ENCODE data around the gene ACOX3. TPM values are rescaled to one million over a fixed set of nuclear protein-coding genes. Genes with fewer than 3 reads are reported as not detected.
"Not testable (repeated sequence)": the region's sequence is repeated elsewhere in the genome, so short reads cannot be mapped to it uniquely, and the experiment has no call there.

ACOX3 gene
- total RNA-seq, 1 donor from 2014 or later, result 51.6 TPM

GRCh38 chr4:8406887-8407286, 33.6 kb downstream of the ACOX3 start:
- TF ChIP-seq, protein P1, sequence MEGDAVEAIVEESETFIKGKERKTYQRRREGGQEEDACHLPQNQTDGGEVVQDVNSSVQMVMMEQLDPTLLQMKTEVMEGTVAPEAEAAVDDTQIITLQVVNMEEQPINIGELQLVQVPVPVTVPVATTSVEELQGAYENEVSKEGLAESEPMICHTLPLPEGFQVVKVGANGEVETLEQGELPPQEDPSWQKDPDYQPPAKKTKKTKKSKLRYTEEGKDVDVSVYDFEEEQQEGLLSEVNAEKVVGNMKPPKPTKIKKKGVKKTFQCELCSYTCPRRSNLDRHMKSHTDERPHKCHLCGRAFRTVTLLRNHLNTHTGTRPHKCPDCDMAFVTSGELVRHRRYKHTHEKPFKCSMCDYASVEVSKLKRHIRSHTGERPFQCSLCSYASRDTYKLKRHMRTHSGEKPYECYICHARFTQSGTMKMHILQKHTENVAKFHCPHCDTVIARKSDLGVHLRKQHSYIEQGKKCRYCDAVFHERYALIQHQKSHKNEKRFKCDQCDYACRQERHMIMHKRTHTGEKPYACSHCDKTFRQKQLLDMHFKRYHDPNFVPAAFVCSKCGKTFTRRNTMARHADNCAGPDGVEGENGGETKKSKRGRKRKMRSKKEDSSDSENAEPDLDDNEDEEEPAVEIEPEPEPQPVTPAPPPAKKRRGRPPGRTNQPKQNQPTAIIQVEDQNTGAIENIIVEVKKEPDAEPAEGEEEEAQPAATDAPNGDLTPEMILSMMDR (IDR thresholded peaks at IDR 0.05), result peak; percentile 77
- H3K27ac Mint-ChIP-seq (ENCODE audit: unreplicated experiment); H3K4me3 Mint-ChIP-seq (ENCODE audit: unreplicated experiment); DNase-seq (ENCODE audit: low spot score); H3K9me3 Mint-ChIP-seq (ENCODE audit: low read depth); H3K27me3 Mint-ChIP-seq (ENCODE audit: low read depth): not testable (repeated sequence)
- H3K4me1 Mint-ChIP-seq (ENCODE audit: low read depth), result peaks cover 23% of the 10 kb centered on the region
- H3K36me3 Mint-ChIP-seq (ENCODE audit: low read depth), result peaks cover 33% of the 10 kb centered on the region

GRCh38 chr4:8405516-8405875, 35.0 kb downstream of the ACOX3 start:
- no peaks in the 10 kb centered on the region for H3K27me3 Mint-ChIP-seq (ENCODE audit: low read depth)
- TF ChIP-seq, protein P1 (IDR thresholded peaks at IDR 0.05), result no peak
- H3K4me3 Mint-ChIP-seq (ENCODE audit: unreplicated experiment), result no peak overlapping the region
- H3K9me3 Mint-ChIP-seq (ENCODE audit: low read depth), result no peaks in the 10 kb centered on the region
- no peak overlapping the region for H3K27ac Mint-ChIP-seq (ENCODE audit: unreplicated experiment)
- H3K4me1 Mint-ChIP-seq (ENCODE audit: low read depth), result peaks cover 19% of the 10 kb centered on the region
- peak; percentile 87 for DNase-seq (ENCODE audit: low spot score)
- H3K36me3 Mint-ChIP-seq (ENCODE audit: low read depth), result peaks cover 27% of the 10 kb centered on the region

GRCh38 chr4:8404791-8405515, 35.6 kb downstream of the ACOX3 start:
- Mint-ChIP-seq H3K4me1 (ENCODE audit: low read depth) (peaks cover 15% of the 10 kb centered on the region), H3K27ac (ENCODE audit: unreplicated experiment) (no peak overlapping the region)

DNA sequence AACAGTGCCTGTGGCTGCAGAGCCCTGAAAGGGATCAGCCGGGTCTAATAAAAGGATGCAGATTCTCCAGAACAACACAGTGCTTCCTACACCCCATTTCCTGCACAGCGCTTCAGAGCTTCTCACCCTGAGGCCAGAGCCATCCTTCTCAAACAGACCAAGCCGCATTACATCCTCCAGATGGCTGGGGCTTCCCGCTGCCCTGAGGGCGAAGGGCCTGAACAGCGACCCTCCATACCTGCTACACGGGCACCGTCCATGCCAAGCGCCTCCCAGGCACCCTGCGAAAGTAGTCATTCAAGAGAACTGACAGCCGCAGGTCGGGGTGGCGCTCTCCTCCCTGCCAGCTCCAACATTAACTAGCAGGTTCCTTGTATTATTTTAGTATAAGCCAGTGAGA, 36.5 kb downstream of the ACOX3 start:
- TF ChIP-seq, protein P1 (IDR thresholded peaks at IDR 0.05), result no peak
- peaks cover 22% of the 10 kb centered on the region for H3K36me3 Mint-ChIP-seq (ENCODE audit: low read depth)
- H3K27ac Mint-ChIP-seq (ENCODE audit: unreplicated experiment), result no peak overlapping the region
- DNase-seq (ENCODE audit: low spot score), result peak; percentile 77
- H3K27me3 Mint-ChIP-seq (ENCODE audit: low read depth), result no peaks in the 10 kb centered on the region
- no peak overlapping the region for H3K4me3 Mint-ChIP-seq (ENCODE audit: unreplicated experiment)
- H3K9me3 Mint-ChIP-seq (ENCODE audit: low read depth), result no peaks in the 10 kb centered on the region
- peaks cover 7% of the 10 kb centered on the region for H3K4me1 Mint-ChIP-seq (ENCODE audit: low read depth)

More at GRCh38 chr4:8404791-8405515, 35.6 kb downstream of the ACOX3 start:
- no peaks in the 10 kb centered on the region for H3K27me3 Mint-ChIP-seq (ENCODE audit: low read depth)
- TF ChIP-seq, protein P1 (IDR thresholded peaks at IDR 0.05), result no peak
- H3K36me3 Mint-ChIP-seq (ENCODE audit: low read depth), result peaks cover 27% of the 10 kb centered on the region
- H3K4me3 Mint-ChIP-seq (ENCODE audit: unreplicated experiment), result no peak overlapping the region
- no peak for DNase-seq (ENCODE audit: low spot score)
- no peaks in the 10 kb centered on the region for H3K9me3 Mint-ChIP-seq (ENCODE audit: low read depth)

GRCh38 chr4:8403173-8403753, 37.3 kb downstream of the ACOX3 start:
- Mint-ChIP-seq H3K9me3 (ENCODE audit: low read depth) (no peaks in the 10 kb centered on the region), H3K36me3 (ENCODE audit: low read depth) (peaks cover 29% of the 10 kb centered on the region), H3K27me3 (ENCODE audit: low read depth) (no peaks in the 10 kb centered on the region), H3K27ac (ENCODE audit: unreplicated experiment) (no peak overlapping the region), H3K4me3 (ENCODE audit: unreplicated experiment) (no peak overlapping the region), H3K4me1 (ENCODE audit: low read depth) (peaks cover 7% of the 10 kb centered on the region)
- peak; percentile 82 for DNase-seq (ENCODE audit: low spot score)
- TF ChIP-seq, protein P1 (IDR thresholded peaks at IDR 0.05), result peak; percentile 97

Data from chondrocyte (in vitro differentiated cells).